ENCODE data around the gene CEP72.

- TF ChIP-seq EZH2 (IDR thresholded peaks at IDR 0.05; ENCODE audit: borderline replicate concordance): no peak
- no peak for TF ChIP-seq EZH2phosphoT487 (IDR thresholded peaks at IDR 0.05; ENCODE audit: low read depth, severe bottlenecking, unreplicated experiment)
- no peak for TF ChIP-seq CTCF (IDR thresholded peaks at IDR 0.05; ENCODE audit: poor library complexity)
These were observed 39.3 kb downstream of the CEP72 start for GRCh38 chr5:651296-652022.

All from hepatocyte (in vitro differentiated cells).